CD4-positive, CD25-positive, alpha-beta regulatory T cell (primary cell): ENCODE results near the gene TBCCD1. TPM values are rescaled to one million over a fixed set of nuclear protein-coding genes. Genes with fewer than 3 reads are reported as not detected.

Source experiments
- polyA plus RNA-seq, 4 donors: library from polyadenylated mRNA; unstranded; fragments of 300-500 nt; fragmentation: Illumina TruSeq; gene quantifications; one replicate each; pipeline ENCODE4 v1.2.3, GENCODE V29; 2021
- total RNA-seq: library from RNA; stranded (reverse); gene quantifications from one replicate; pipeline ENCODE4 v1.2.3, GENCODE V29; 2022

TBCCD1 gene
- total and polyA plus RNA-seq, 5 donors from 2014 or later: 18.7 to 23.9 (median 22.0) TPM

Other genes starting within 250 kb of the TBCCD1 start
- gene DGKG, start 205.1 kb downstream of the TBCCD1 start, total RNA-seq: 0.81 TPM
- not detected for gene DGKG, start 205.1 kb downstream of the TBCCD1 start, polyA plus RNA-seq
- gene CRYGS, start 23.0 kb downstream of the TBCCD1 start, total RNA-seq: 2.1 TPM
- gene CRYGS, start 23.0 kb downstream of the TBCCD1 start, polyA plus RNA-seq: under 1 TPM in 2 of 4 donors, not detected in 2; 0.36 to 0.53 TPM
- gene DNAJB11, start 3.4 kb upstream of the TBCCD1 start, total RNA-seq: 91.9 TPM
- 10 to 100 TPM; 26.4 to 42.2 (median 34.6) TPM for gene DNAJB11, start 3.4 kb upstream of the TBCCD1 start, polyA plus RNA-seq
- not detected for gene AHSG, start 45.7 kb upstream of the TBCCD1 start, total RNA-seq
- gene AHSG, start 45.7 kb upstream of the TBCCD1 start, polyA plus RNA-seq: not detected
- not detected for gene FETUB, start 73.1 kb upstream of the TBCCD1 start, total RNA-seq
- not detected for gene FETUB, start 73.1 kb upstream of the TBCCD1 start, polyA plus RNA-seq
- gene HRG, start 98.7 kb upstream of the TBCCD1 start, total RNA-seq: not detected
- gene HRG, start 98.7 kb upstream of the TBCCD1 start, polyA plus RNA-seq: not detected
- not detected for gene KNG1, start 150.0 kb upstream of the TBCCD1 start, total RNA-seq
- gene KNG1, start 150.0 kb upstream of the TBCCD1 start, polyA plus RNA-seq: not detected
- gene EIF4A2, start 216.2 kb upstream of the TBCCD1 start, total RNA-seq: 900 TPM
- gene EIF4A2, start 216.2 kb upstream of the TBCCD1 start, polyA plus RNA-seq: 100 to 1,000 TPM; 203 to 253 (median 230) TPM
- gene RFC4, start 239.1 kb upstream of the TBCCD1 start, total RNA-seq: 16.8 TPM
- 10 to 100 TPM; 15.6 to 40.2 (median 24.9) TPM for gene RFC4, start 239.1 kb upstream of the TBCCD1 start, polyA plus RNA-seq